Measurements from ENCODE around the gene IGFLR1. TPM values are rescaled to one million over a fixed set of nuclear protein-coding genes. Genes with fewer than 3 reads are reported as not detected.

Gene IGFLR1
- total and polyA plus RNA-seq, 9 of the 15 experiments (the other 6 are each of a cell fraction or from before 2014, with no cell fraction given) = 1.0 to 14.3 (median 4.6) TPM

DNA sequence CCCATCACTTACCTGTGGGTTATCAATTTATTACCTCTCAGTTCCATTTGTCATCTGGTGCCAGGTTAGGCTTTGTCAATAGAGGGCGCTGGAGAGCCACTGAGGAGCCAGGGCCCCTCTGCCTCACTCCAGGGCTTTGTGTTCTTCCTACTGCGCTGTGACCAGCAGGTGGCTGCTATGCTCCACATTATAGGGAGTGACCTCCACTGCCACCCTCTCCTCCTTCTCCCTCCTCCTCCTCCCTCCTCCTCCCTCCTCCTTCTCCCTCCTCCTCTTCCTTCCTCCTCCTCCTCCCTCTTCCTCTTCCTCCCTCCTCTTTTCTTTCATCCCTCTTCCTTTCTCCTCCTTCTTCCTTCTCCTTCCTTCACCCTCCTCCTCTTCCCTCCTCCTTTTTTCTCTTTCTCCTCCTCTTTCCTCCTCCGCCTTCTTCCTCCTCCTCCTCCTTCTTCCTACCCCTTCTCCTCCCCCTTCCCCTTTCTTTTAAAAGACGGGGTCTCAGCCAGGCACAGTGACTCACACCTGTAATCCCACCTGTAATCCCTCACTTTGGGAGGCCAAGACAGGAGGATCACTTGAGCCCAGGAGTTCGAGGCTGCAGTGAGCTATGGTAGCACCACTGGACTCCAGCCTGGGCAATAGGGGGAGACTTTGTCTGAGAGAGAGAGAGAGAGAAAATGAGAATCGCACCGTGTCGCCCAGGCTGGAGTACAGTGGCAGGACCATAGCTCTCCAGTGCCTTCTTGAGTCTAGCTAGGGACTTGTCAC is 48.2 kb downstream of the IGFLR1 start:
- Histone ChIP-seq H3K4me1 (replicated peaks in 1 of 2; ENCODE audit: control insufficient read depth in 2 of 2, insufficient read depth in 2 of 2, low read length in 2 of 2) (no peaks in the 10 kb centered on the region; a peak in 1 of 5 replicates), H3K27ac (ENCODE audit: extremely low read depth, low read depth, low read length) (no peak overlapping the region), H4K20me1 (replicated peaks; ENCODE audit: control insufficient read depth, insufficient read depth, low read length) (no peaks in the 10 kb centered on the region), H3K9me1 (ENCODE audit: control insufficient read depth, insufficient read depth, low read length) (no peaks in the 10 kb centered on the region), H3K79me2 (ENCODE audit: control insufficient read depth, insufficient read depth, low read length) (no peaks in the 10 kb centered on the region), H3K27me3 (ENCODE audit: control insufficient read depth in 2 of 2, insufficient read depth in 2 of 2, low read length in 2 of 2) (no peaks in the 10 kb centered on the region), H3K4me3 (no peak overlapping the region), H3K36me3 (ENCODE audit: control insufficient read depth, insufficient read depth, low read length) (no peaks in the 10 kb centered on the region), H3K9ac (ENCODE audit: insufficient read depth in 1 of 2, low read depth in 2 of 2, low read length in 2 of 2) (no peak overlapping the region), H2AFZ (ENCODE audit: low read depth, low read length) (no peak overlapping the region), H3K4me2 (ENCODE audit: insufficient read depth, low read length) (no peak overlapping the region), H3K9me3 (replicated peaks; ENCODE audit: control insufficient read depth, insufficient read depth, low read depth, low read length) (peaks cover 5% of the 10 kb centered on the region; the same call in 1 of the 2 replicates)
- DNase-seq (ENCODE audit: extremely low read depth in 1 of 4, low spot score in 3 of 4) (peak; percentile 87 to 92 (median 89)), ATAC-seq (peak; percentile 100), FAIRE-seq (peak; percentile 95)
- in situ Hi-C loops (cut with MboI) (no loop called here), intact Hi-C loops (cut with micrococcal nuclease) (loop anchor here (1.0 kb wide), 4 partner anchors 23 to 237 kb away; no protein-coding TSS in a partner anchor)
- BruUV-seq (replicated peaks) = no TSS peak
- CTCF ChIA-PET (ENCODE audit: low intra/inter-chr PET ratio) = interaction anchor here (0.7 to 3.6 kb wide), 5 partner anchors 23 to 238 kb away, joined by 7 to 76 read pairs (median 22); partner anchors contain the start of gene KMT2B
- WGBS (ENCODE audit: insufficient coverage, low coverage, missing lambda C conversion rate) = 11% methylated on average over 6 of the region's 8 CpGs
- POLR2A ChIA-PET = no interaction called here
- TF ChIP-seq MEF2D (tag; conservative IDR thresholded peaks at IDR 0.05; ENCODE audit: low read depth) (0 out of 2 replicates have a peak, but pooled peaks have one; percentile 41), RB1 (IDR thresholded peaks at IDR 0.05; ENCODE audit: low read depth) (peak; percentile 82), ZNF696 (CRISPR knock-in tag; conservative IDR thresholded peaks at IDR 0.05) (no peak), STAT5A (IDR thresholded peaks at IDR 0.05; ENCODE audit: borderline replicate concordance, low read length) (no peak), MBD2 (IDR thresholded peaks at IDR 0.05; ENCODE audit: borderline replicate concordance, low read depth) (no peak; the same call in 1 of the 2 replicates), TOE1 (IDR thresholded peaks at IDR 0.05; ENCODE audit: borderline replicate concordance) (peak; percentile 86), TOE1 (CRISPR knock-in tag; IDR thresholded peaks at IDR 0.05; ENCODE audit: borderline replicate concordance, low read depth) (0 out of 2 replicates have a peak, but pooled peaks have one; percentile 38), ARID1B (IDR thresholded peaks at IDR 0.05) (peak; percentile 67), RBM25 (IDR thresholded peaks at IDR 0.05; ENCODE audit: low read depth, low read length, severe bottlenecking) (peak; percentile 39), ZNF146 (CRISPR knock-in tag; IDR thresholded peaks at IDR 0.05; ENCODE audit: unreplicated experiment) (no peak), KLF1 (tag; IDR thresholded peaks at IDR 0.05) (no peak), RHOXF2B (CRISPR knock-in tag; conservative IDR thresholded peaks at IDR 0.05) (no peak), HEY1 (CRISPR knock-in tag; IDR thresholded peaks at IDR 0.05; ENCODE audit: borderline replicate concordance) (no peak), MIER1 (IDR thresholded peaks at IDR 0.05; ENCODE audit: low read depth) (0 out of 2 replicates have a peak, but pooled peaks have one; percentile 47)
- TF ChIP-seq, protein P1, sequence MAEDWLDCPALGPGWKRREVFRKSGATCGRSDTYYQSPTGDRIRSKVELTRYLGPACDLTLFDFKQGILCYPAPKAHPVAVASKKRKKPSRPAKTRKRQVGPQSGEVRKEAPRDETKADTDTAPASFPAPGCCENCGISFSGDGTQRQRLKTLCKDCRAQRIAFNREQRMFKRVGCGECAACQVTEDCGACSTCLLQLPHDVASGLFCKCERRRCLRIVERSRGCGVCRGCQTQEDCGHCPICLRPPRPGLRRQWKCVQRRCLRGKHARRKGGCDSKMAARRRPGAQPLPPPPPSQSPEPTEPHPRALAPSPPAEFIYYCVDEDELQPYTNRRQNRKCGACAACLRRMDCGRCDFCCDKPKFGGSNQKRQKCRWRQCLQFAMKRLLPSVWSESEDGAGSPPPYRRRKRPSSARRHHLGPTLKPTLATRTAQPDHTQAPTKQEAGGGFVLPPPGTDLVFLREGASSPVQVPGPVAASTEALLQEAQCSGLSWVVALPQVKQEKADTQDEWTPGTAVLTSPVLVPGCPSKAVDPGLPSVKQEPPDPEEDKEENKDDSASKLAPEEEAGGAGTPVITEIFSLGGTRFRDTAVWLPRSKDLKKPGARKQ (CRISPR knock-in tag; IDR thresholded peaks at IDR 0.05) = no peak
- TF ChIP-seq, protein P2, sequence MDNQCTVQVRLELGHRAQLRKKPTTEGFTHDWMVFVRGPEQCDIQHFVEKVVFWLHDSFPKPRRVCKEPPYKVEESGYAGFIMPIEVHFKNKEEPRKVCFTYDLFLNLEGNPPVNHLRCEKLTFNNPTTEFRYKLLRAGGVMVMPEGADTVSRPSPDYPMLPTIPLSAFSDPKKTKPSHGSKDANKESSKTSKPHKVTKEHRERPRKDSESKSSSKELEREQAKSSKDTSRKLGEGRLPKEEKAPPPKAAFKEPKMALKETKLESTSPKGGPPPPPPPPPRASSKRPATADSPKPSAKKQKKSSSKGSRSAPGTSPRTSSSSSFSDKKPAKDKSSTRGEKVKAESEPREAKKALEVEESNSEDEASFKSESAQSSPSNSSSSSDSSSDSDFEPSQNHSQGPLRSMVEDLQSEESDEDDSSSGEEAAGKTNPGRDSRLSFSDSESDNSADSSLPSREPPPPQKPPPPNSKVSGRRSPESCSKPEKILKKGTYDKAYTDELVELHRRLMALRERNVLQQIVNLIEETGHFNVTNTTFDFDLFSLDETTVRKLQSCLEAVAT (IDR thresholded peaks at IDR 0.05) = peak; percentile 28 to 90; a peak in 3 of 4 replicates
- TF ChIP-seq, protein P3, sequence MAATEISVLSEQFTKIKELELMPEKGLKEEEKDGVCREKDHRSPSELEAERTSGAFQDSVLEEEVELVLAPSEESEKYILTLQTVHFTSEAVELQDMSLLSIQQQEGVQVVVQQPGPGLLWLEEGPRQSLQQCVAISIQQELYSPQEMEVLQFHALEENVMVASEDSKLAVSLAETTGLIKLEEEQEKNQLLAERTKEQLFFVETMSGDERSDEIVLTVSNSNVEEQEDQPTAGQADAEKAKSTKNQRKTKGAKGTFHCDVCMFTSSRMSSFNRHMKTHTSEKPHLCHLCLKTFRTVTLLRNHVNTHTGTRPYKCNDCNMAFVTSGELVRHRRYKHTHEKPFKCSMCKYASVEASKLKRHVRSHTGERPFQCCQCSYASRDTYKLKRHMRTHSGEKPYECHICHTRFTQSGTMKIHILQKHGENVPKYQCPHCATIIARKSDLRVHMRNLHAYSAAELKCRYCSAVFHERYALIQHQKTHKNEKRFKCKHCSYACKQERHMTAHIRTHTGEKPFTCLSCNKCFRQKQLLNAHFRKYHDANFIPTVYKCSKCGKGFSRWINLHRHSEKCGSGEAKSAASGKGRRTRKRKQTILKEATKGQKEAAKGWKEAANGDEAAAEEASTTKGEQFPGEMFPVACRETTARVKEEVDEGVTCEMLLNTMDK (IDR thresholded peaks at IDR 0.05; ENCODE audit: borderline replicate concordance, insufficient read depth, low read depth, low read length, poor library complexity, severe bottlenecking) = peak; percentile 52
